Renal cortex interstitium (tissue), 11 donors: ENCODE data around the gene KNDC1. TPM values are rescaled to one million over a fixed set of nuclear protein-coding genes. Genes with fewer than 3 reads are reported as not detected.

Source experiments
- DNase-seq, 11 donors: peaks; one replicate each; pipeline ENCODE4 v3.0.0-alpha.2; 2013; ENCODE audit warnings: low read depth in 9 of 11, low spot score in 4 of 11; ENCODE audit errors: extremely low read depth in 1 of 11
- polyA plus RNA-seq, 3 donors: library from polyadenylated mRNA; unstranded; fragments of 120-200 nt; gene quantifications; one replicate each; pipeline ENCODE4 v1.2.1, GENCODE V29; 2013; ENCODE audit not compliant: insufficient read length in 3 of 3

The KNDC1 gene
- polyA plus RNA-seq, 3 donors, result 4.9 to 9.1 (median 7.8) TPM

- no peak for DNase-seq
These were observed 38.8 kb downstream of the KNDC1 start for GRCh38 chr10:133198621-133199487.

DNA sequence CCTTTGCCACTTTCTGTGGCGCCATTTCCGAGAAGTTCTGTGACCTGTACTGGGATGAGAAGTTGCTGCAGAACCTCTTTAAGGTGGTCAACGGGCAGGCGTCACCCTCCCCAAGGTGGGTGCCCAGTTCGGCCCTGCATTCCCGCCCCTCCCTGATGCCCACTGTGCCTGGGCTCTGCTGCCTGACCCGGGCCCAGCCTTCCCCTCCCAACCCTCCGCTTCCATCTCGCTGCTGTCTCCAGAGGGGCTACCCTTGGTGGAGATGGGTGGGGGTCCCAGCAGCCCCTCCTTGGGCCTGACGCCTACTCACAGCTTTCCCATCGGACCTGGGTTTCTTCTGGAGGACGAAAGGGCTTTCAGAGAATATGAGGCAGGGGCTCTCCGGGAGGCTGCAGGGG is 39.5 kb downstream of the KNDC1 start:
- no peak for DNase-seq

DNA sequence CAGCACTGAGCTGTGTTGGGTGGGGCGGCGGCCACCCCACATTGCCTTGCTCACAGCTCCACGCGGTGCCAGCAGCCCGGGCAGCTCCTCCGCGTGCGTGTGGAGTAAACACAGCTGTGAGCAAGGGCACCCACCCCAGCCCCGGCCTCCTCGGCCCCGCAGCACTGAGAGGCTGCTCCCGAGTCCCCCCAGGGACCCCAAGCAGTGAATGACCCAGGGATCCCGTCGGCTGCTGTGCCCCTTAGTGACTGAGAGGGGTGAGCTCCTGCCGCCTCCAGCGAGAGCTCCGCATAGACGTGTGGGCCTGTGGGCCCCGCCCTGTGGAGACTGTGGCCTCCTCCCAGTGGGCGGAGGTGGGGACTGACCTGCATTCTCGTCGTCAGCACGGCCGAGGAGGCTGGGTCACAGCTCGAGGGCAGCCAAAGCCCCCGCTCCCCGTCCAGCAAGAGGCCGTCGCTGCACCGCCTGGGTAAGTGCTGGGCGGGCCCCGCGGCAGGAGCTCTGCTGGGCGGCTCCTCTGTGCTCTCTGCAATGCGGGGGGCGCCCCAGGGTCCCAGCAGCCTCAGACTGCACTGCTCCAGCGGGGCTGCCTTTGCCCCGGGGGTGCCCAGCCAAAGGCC is 40.1 kb downstream of the KNDC1 start:
- DNase-seq, result no peak

- no peak for DNase-seq
These were observed 40.6 kb downstream of the KNDC1 start for GRCh38 chr10:133200621-133201031.

DNA sequence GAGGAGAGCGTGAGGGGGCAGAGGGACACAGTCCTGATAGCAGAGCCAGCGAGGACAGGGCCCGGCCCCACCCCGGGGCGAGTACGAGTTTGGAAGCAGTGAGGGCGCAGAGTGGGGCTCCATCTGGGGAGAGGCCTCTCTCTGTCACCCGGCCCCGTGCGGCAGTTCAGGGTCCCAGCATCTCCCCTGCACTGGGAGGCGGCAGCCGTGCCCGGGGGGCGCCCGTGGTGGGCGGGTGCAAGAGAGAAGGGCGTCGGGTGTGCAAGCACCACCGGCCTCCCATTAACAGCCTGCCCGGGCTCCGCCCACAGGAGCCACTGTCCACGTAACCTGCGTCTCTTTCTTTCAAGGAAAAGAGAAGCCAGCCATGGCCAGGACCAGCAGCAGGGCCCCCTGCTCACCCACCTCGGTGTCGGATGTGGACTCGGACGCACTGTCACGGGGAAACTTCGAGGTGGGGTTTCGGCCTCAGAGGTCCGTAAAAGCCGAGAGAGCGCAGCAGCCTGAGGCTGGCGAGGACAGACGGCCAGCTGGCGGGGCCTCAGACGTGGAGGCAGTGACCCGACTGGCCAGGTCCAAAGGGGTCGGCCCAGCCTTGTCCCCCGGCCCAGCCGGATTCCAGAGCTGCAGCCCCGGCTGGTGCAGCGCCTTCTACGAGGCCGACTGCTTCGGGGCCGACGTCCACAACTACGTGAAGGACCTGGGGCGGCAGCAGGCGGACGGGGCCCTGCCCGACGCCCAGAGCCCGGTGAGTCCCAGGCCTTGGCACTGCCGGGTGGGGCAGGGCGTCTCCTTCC is 41.3 kb downstream of the KNDC1 start:
- no peak for DNase-seq

- no peak for DNase-seq
These were observed 42.1 kb downstream of the KNDC1 start for GRCh38 chr10:133201948-133202725.

DNA sequence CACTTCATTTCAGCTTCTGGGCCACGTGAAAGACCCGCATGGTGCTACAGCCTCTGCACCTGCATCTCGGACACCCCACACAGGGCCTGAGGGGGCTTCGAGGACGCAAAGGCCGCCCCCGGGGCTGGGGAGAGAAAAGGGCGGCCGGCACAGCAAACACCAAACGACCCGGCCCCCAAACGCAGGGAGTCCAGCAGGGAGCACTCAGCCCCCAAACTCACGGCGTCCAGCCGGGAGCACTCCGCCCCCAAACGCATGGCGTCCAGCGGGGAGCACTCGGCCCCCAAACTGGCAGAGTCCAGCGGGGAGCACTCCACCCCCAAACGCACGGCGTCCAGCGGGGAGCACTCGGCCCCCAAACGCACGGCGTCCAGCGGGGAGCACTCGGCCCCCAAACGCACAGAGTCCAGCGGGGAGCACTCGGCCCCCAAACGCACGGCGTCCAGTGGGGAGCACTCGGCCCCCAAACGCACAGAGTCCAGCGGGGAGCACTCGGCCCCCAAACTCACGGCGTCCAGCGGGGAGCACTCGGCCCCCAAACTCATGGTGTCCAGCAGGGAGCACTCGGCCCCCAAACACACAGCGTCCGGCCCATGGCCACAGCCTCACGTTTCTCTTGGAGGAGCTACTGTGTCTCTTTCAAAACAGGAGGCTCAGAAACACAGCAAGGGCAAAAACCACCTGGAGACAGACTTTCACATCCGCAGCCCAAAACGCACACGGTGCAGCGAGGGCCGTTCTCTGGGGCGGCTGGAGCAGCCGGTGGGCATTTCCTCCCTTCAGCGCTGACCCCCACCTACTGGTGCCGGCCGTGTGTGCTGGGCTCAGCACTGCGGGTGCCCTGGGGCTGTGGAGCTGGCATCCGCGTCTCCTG is 43.0 kb downstream of the KNDC1 start:
- DNase-seq, result no peak

GRCh38 chr10:133203652-133204195 is 43.7 kb downstream of the KNDC1 start:
- no peak for DNase-seq

- no peak for DNase-seq
These were observed 44.4 kb downstream of the KNDC1 start for GRCh38 chr10:133204226-133205015.

DNA sequence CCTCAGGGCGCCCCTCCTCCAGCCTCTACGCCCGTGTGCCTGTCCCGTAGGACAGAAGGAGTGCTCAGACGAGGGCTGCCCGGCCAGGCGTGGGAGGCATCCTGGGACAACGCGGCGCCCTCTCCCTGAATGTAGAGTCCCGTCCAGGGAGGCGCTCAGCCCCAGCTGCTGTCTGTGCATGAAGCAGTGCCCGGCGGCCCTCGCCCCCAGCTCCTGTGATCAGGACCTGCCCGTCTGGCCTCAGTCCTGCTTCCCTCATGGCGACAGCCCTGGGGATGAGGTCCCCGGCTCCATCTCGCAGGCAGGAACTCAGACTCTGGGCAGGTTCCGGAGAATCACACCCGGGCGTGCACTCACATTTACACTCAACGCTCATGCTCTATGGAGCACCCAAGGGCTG is 45.1 kb downstream of the KNDC1 start:
- DNase-seq, result no peak

GRCh38 chr10:133206356-133207040 is 46.5 kb downstream of the KNDC1 start:
- DNase-seq, result no peak

DNA sequence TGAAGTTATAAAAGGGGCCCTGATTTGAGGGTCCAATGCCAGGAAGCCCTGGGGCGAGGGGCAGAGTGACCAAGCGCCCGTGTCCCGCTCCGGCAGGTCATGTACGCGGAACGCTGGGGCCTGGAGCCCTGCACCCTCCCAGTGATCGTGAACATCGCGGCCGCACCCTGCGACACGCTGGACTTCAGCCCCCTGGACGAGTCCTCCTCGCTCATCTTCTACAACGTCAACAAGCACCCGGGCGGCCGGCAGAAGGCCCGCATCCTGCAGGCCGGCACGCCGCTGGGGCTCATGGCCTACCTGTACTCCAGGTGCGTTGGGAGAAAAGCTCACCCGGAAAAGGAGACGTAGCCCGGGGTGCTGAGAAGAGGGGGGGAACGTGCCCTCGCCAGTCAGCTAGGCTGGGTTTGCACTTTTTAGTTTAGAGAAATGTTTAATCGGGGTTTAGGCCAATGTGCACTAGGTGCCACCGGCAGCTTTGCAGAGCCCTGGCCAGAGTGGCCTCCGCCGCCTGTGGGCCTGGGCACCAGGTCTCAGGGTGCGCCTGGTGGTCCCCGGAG is 47.1 kb downstream of the KNDC1 start:
- DNase-seq, result no peak

DNA sequence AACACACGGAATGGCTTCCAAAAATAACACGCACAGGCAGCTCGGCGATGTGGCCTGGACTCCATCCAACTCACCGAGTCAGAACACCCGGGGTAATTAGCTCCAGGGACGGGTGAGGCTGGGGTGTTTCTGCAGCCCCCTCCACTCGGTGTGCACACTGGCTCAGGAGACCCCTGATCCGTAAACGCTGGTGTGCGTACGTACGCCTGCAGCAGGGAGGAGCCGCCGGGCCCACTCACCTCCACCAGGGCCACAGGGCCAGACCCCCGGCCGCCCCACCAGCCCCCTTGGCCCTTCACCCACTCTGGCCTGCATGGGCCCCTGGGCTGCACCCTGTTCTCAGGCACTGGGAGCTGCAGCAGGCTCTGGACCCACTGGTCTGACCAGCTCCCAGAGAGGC is 47.6 kb downstream of the KNDC1 start:
- no peak for DNase-seq

GRCh38 chr10:133208466-133208865 is 48.4 kb downstream of the KNDC1 start:
- no peak for DNase-seq

- no peak for DNase-seq
These were observed 49.1 kb downstream of the KNDC1 start for GRCh38 chr10:133209117-133209516.

GRCh38 chr10:133209641-133210040 is 49.6 kb downstream of the KNDC1 start:
- no peak for DNase-seq
